Measurements from ENCODE around the gene ENTPD8.
"Not testable (repeated sequence)": the region's sequence is repeated elsewhere in the genome, so short reads cannot be mapped to it uniquely, and the experiment has no call there.

The ENTPD8 gene

GRCh38 chr9:137467896-137468295 lies 26.7 kb upstream of the ENTPD8 start:
- DNase-seq (ENCODE audit: low spot score) = no peak
- no peak for TF ChIP-seq CTCF (IDR thresholded peaks at IDR 0.05; ENCODE audit: extremely low read depth, missing control alignments)

- no peak for TF ChIP-seq CTCF (IDR thresholded peaks at IDR 0.05; ENCODE audit: extremely low read depth, missing control alignments)
- no peak for DNase-seq (ENCODE audit: low spot score)
These were observed 26.0 kb upstream of the ENTPD8 start for GRCh38 chr9:137467161-137467581.

- DNase-seq (ENCODE audit: low spot score) = not testable (repeated sequence)
These were observed 25.4 kb upstream of the ENTPD8 start for GRCh38 chr9:137466389-137467085.

- DNase-seq (ENCODE audit: low spot score) = no peak
These were observed 24.7 kb upstream of the ENTPD8 start for GRCh38 chr9:137465720-137466388.

GRCh38 chr9:137465000-137465719 lies 24.0 kb upstream of the ENTPD8 start:
- TF ChIP-seq CTCF (IDR thresholded peaks at IDR 0.05; ENCODE audit: extremely low read depth, missing control alignments) = no peak
- no peak for DNase-seq (ENCODE audit: low spot score)

More at GRCh38 chr9:137465720-137466388, 24.7 kb upstream of the ENTPD8 start:
- no peak for TF ChIP-seq CTCF (IDR thresholded peaks at IDR 0.05; ENCODE audit: extremely low read depth, missing control alignments)

GRCh38 chr9:137464291-137464999 lies 23.3 kb upstream of the ENTPD8 start:
- no peak for DNase-seq (ENCODE audit: low spot score)
- no peak for TF ChIP-seq CTCF (IDR thresholded peaks at IDR 0.05; ENCODE audit: extremely low read depth, missing control alignments)

- no peak for TF ChIP-seq CTCF (IDR thresholded peaks at IDR 0.05; ENCODE audit: extremely low read depth, missing control alignments)
- no peak for DNase-seq (ENCODE audit: low spot score)
These were observed 22.8 kb upstream of the ENTPD8 start for GRCh38 chr9:137463931-137464290.

Data from GM20000 (cell line).